Suppressor macrophage (primary cell): Measurements from ENCODE around the gene ACCSL.
A peak's percentile ranks its signal among the peaks of the same experiment; 100 is the strongest.

ENCODE experiments used
- DNase-seq, 4 experiments: peaks; one replicate each; pipeline ENCODE4 v3.0.0-alpha.2; 2020 to 2022

ACCSL gene

DNA sequence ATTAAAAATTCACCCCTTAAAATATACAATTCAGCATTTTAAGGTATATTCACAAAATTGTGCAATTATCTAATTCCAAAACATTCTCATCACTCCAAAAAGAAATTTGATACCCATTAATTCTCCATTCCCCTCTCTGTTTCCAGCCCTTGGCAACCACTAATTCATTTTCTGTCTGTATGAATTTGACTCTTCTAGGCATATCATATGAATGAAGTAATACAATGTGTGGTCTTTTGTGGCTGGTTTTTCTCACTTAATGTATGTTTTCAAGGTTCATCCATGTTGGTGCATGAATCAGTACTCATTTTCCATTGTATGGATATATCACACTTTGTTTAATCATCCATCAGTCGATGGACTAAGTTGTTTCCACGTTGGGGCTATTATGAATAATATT lies 29.0 kb upstream of the ACCSL start:
- no peak for DNase-seq

DNA sequence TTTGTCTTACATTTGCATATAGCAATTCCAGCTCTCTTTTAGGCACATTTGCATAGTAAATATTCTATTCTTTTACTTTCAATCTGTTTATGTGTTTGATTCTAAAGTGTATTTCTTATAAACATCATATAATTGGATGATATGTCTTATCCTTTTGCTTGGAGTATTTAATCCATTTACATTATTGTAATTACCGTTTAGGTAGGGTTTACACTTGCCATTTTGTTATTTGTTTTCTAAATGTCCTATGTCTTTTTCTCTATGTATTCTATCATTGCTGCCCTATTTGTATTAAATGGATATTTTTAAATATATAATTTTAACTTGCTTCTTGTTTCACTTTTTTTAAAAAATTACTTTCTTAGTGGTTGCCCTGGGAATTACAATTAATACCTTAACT lies 22.8 kb upstream of the ACCSL start:
- DNase-seq: no peak

DNA sequence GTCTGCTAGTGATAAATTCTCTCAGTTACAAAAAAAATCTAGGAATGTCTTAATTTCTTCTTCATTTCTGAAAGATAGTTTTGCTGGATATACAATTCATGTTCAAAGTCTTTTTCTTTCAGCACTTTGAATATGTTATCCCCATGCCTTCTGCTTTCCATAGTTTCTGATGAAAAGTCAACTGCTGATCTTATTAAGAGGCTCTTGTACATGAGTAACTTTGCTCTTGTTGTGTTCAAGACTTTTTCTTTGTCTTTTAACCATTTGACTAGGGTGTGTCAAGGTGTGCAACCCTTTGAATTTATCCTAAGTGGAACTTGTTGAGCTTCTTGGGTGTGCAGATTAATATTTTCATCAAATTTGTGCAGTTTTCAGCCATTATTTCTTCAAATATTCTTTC lies 22.1 kb upstream of the ACCSL start:
- no peak for DNase-seq

DNA sequence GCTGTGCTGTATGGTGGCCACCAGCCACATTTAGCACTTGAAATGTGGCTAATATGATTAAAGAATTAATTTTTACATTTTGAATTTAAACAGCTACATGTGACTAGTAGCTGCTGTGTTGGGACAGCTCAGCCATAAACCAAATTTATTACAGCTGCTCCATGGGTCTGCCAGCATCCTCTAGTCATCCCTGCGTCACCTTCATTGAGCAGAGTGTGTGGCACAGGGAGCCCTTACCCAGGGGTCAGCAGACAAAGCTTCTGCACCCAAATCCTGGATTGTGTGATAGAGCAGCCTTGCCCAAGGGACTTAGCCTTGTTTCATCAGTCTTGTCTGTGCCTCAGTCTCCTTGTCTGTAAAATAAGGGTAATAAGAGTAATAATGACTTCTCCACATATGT lies 19.4 kb upstream of the ACCSL start:
- no peak for DNase-seq

DNA sequence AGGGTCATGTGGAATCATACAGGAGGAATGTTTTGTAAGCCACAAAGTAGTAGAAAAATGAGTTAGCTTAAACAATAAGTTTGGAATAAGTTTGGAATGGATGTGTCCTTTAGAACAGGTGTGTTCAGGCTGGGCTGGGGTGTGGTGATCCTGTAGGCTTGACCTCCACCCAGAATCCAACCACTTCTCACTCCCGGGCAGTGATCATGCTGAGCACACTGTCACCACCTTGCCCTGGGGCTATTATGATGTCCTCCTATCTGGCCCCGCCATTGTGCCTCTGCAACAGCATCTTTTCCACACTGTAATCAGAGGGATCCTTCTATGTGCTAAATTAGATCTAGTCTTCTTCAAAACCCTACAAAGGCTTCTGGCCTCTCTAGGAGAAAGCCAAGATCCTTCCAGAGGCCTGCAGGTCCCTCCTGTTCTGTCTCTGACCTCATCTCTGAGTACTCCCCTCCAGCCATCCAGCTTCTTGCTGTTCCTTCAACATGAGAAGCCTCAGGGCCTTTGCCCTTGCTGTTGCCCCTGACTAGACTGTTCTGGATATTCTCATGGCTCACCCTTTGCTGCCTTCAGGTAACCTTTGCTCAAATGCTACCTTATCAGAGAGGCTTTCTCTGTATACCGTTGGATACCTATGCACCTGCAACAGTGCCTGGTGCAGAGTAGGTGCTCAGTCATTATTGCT lies 18.8 kb upstream of the ACCSL start:
- DNase-seq: no peak

DNA sequence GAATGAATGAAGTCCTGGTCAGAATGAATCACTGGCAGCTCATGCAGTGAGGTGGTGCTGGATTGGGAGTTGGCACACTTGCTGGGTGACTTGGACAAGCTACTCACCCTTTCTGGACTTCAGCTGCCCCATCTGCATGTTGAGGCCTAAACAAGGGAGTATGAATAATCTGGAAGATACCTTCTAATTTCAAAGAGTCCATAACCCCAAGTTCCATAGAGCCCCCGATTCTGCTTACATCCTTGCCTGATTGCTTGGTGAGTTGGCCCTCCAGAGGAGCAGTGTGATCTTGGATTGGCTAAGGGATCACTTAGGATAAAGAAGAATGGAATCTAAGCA lies 18.3 kb upstream of the ACCSL start:
- DNase-seq: no peak

DNA sequence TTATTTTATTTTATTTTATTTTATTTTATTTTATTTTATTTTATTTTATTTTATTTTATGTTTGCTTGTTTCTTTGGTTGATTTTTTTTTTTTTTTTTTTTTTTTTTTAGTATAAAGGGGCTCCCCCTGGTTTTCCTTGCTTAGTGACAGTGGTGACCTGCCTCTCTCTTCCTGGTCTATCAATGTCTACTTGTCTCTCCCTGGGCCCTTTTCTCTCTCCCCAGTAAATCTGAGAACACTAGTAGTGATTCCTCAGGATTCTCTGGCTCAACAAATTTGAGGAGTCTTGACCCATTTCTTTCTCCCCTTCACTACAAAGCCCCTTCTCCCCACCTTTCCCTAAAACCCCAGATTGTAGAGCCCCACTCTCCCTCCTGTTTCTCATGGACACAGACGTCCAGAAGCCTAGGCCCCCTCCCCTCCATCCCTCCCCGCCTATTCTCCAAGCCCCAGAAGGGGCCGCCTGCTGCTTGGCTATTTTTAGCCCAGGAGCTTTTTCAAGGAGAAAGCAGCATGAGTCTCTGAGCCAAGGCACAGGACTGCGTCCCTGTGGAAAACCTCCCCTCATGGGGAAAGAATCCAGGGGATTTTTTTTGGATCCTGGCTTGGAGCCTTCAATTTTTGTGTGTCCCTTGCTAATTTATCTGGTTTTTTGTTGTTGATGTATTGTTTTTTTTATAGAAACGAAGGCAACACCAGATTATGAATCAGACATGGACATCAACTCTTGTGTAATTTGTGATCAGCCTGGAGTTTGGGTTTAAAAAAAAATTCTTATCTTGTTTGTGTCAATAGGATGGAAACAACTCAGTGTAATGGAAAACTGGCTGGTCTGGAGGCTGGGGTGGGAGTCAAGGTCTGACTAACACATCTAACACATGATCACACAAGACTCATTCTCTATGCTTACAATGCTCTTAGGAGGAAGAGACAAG lies 17.5 kb upstream of the ACCSL start:
- DNase-seq: peak in 2 of 4 experiments; percentile 34 to 43

DNA sequence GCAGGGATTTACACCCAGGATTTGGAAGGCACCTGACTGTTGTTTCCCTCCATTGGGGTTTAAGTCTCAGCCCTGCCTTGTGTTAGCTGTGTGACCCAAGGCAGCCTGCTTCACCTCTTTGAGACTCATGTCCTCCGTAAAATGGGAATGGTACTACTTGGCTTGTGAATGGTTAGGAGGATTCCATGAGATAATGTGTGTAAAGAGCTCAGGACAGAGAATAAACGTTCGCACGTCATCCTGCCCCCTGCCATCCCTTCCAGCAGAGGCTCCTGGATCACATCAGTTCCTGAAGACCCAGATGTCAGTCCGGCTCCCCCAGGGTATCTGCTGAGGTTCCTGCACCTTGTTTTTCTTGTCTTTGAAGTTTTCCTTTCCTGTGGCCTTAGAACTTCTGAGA lies 16.8 kb upstream of the ACCSL start:
- no peak for DNase-seq

DNA sequence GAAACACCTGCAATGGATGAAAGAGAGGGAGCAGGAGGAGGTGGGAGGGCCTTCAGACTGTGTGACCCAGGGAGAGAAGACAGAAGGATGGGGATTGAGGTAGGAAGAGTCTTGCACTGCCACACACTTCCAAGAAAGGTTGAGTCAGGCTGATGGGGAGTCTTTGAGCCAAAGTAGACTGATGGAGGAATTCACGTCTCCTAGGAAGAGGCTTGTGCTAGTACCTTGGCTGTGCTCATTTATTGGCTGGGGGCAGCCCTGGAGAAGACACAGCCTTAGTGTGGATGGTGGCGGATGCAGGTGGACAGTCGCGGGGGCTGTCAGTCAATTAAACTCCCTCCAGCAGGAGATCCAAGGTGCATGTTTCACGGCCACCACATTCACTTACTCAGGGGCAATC lies 16.2 kb upstream of the ACCSL start:
- DNase-seq: no peak

DNA sequence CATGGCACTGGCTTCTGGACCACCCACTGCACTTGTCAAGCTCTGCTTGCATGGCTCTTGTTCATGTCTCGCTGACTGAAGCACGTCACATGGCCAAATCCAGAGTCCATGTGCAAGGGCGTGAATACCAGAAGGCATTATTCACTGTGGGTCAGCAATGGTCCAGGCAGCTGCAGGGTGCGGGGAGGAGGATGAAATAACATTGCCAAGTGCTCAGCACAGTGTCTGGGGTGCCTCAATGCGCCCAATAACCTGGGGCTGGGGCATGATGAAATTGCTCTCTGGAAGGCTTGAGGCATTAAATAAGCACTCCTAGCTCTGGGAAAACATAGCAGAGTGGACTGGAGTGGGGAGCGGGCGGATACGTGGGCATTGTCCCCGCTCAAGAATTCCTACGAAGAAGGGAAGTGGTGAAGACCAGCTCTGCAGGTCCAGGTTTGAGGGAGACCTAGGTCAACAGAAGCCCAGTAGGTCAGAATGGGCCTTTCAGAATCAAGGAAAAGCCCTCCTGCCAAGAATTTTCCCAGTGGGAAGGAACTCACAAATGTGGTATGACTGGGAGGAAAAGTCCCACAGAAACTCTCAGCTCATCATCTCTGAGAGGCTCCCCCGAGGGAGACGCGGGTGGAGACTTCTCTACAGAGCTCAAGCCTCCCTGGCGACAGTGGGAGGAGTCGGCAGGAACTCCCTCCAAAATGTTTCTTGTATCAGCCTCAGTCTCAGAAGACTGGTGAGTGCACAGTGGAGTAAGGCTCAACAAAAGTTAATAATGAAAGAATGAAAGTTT lies 15.3 kb upstream of the ACCSL start:
- no peak for DNase-seq

DNA sequence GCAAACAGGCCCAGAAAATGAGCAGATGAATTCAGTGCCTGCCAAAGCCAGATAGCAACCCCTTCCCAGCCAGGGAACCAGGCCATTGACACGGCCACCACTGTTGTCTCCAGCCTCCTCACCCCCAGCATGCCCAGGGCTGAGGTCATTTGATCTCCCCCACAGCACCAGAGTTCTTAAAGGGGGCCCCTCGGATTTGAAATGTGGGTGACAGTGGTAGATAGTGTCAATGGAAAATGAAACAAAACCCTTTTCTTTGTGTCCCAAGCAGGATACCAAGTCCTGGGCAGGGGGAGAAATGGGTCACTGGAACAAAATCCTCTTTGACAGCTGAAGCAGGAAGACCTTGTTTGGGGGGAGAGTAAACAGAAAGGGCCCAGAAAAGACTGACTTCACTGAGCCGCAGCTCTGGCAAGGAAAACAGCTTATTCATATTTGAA lies 14.3 kb upstream of the ACCSL start:
- DNase-seq: no peak

DNA sequence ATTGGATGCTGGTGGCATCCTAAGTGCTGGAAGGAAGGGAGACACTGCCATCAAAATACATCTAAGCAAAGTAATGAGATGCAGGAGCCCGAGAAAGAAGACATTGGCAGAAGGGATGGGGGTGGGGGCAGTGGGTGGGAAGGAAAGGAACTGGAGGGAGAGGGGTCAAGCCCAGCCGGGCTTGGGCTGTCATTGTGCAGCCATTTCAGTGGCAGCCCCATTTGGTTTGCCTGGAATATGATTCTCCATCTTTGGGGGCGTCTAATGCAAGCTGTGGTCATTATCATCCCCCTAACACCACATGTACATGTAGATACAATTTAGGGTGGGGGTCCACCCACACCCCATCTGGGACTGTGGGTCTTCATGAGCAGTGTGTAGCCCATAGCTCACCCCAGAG lies 13.9 kb upstream of the ACCSL start:
- DNase-seq: no peak

DNA sequence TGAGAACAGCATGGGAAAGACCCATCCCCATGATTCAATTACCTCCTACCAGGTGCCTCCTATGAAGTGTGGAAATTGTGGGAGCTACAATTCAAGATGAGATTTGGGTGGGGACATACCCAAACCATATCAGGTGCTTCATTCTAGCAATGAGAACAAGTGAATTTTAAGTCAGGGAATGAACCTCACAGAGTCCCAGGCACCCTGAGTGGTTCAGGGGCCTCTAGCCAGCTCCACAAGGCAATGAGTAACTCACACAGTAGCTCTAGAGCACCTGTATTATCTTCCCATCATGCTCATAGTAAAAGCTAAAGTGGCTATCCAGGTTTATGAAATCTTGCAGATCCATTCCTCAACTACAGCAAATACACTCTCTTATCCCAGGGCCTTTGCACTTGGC lies 13.1 kb upstream of the ACCSL start:
- DNase-seq: no peak

DNA sequence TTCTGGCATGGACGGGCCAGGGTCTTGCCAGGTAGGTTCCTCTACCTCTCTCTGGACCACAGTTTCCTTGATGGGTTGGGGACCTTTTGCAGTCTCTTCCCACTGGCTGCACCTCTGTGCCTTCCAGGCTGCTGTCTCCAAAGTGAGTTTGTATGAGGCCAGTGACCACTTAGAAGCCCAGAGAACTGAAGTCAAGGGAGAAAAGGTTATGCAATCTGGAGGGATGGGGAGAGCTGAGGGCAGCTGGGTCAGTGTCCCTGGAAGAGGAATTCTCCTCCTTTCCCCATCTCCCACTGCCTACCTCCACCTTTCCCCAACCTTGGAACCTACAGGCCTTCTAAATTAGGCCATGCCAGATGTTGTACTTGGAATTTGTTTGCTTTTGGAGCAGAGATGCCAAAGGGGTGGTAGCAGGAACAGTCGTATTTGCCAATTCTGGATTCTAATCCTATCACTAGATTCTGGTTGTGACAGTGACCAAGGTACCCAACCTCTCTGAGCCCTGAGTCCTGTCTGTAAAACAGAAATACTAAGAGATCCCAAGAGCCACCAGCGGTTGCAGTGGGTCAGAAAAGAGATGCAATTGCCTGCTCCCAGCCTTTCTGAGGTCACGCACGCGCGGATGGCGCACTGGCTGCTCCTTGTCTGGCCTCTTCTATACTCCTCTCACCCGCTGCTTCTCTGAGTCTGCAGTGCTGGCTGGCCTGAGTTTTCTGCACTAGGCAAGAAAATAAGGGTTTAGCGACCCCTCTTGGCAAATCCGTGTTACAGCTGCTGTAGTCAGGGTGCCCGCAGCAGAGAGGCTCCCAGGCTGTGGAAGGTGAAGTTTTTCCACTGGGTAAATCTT lies 10.7 kb upstream of the ACCSL start:
- DNase-seq: peak; percentile 33 to 73 (median 56)

DNA sequence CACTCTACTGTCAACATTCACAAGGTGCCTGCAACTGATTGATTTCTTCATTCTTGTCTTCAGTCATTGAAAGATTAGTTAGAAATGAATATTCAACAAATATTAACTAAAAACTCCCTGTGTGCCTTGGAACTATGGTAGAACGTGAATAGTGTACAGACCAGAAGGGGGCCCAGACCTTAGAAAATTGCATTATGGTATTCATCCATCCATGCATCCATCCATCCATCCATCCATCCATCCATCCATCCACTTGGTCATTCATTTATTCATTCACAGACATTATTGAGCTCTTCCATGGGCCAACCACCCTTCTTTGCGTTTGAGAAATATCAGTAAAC lies 10.2 kb upstream of the ACCSL start:
- no peak for DNase-seq

DNA sequence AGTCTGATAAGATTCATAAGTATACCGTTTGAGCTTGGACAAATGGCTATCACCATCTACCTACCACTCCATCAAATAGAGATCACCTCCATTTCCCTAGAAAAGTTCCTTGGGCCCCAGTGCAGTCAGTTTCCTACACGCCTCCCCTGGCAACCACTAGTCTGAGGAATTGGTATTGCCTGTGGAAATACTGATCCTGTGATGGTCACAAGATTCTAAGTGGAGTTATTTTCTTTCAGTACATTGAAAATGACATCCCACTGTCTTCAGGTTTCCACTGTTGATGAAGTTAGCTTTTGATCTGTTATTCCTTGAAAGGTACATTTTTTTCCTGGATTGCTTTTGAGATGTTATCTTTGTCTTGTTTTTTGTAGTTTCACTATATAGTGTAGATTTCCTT lies 4.6 kb upstream of the ACCSL start:
- no peak for DNase-seq

DNA sequence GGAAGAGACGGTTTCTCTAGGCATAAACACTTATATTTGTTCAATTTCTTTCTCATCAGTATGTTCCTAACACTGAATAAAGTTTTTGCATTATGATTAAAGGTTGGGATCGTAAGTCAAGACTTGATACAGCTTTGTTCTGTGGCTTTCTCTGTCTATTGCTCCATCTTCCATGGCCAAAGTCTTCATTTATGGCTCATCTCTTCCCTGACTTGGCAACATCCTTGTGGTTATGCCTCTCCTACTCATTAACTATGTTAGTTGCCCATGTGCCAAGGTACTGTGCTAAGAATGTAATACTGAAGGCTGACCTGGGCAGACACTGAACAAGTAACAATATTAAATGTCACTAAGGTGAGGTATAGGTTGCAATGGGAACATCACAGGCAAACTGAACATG lies 1.6 kb upstream of the ACCSL start:
- no peak for DNase-seq

DNA sequence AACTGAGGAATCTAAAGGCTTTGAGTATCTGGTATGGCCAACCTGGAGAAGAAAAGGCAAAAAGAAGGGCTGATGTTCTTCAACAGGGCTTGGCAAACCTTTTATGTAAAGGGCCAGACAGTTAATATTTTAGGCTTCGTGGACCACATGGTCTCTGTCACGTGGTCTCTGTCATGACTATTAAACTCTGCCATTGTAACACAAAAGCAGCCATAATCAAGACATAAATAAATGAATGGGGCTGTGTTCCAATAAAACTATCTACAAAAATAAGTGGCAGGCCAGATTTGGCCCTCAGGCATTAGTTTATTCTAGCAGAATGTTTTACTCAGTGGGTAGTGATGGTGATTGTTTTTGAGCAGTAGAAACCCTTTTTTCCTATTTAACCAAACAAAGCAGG lies 483 bp upstream of the ACCSL start:
- DNase-seq: no peak

DNA sequence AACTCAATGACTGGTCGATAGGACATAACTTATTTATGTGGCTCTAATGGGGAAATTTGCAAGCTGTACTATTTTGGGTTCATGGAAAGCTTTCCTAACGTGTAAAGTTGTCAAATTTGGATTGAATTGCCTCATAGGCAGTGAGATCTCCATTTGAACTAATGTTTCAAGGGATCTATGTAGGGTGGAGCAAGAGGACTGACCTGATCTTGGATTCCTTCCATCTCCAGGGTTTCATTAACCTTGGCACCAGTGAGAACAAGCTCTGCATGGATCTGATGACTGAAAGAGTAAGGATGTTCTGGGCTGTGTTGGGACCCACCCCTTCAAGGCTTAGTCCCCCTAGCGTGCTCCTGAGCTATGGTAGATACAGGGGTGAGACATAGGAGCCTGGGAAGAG lies 2.1 kb downstream of the ACCSL start:
- no peak for DNase-seq

DNA sequence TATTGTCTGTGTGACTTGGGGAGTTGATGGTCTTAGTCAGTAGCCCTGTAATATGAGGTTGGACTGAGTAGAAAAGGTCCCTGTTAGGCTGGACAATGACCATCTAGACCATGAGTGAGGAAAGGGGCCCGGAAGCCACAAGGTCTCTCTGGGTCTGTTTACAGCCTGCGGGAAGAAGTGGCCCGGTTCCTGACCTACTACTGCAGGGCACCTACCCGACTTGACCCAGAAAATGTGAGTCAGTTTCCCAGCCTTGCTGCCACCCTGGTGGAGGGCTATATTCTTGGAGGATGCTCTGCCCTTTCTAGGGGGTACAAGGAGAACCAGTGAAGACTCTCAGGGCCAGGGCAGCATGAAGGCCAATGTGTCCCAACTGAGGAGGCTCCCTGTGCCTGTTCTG lies 3.4 kb downstream of the ACCSL start:
- no peak for DNase-seq

DNA sequence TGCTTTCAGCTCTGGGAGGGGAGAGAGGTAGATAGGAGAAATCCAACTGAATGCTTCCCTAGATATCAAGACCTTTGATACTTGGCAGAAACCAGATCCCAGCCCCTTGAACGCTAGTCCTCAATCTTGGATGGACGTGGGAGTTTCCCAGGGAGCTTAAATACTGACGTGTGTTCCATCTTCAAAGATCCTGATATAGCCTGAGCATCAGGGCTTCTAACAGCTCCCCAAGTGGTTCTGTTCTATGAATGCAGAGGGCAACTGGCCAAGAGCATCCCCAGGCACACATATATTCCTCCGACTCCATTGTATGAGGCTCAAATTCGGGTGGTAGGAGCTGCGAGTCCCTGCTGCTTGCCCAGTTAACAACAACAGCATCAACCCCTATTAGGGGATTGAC lies 9.6 kb downstream of the ACCSL start:
- DNase-seq: no peak

DNA sequence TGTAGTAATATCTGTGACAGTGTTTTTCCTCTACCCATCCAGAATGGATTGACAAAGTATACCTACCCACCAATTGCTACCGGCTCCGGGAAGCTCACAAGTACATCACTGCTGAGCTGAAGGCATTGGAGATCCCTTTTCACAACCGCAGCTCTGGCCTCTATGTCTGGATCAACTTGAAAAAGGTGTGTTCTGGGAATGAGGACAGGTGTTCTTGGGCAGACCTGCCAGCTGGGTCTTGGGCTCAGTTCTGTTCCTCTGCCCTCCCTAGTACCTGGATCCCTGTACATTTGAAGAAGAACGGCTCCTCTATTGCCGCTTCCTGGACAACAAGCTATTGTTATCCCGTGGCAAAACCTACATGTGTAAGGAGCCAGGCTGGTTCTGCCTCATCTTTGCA lies 10.5 kb downstream of the ACCSL start:
- DNase-seq: no peak
